ENCODE measurements around the gene ZER1. TPM values are rescaled to one million over a fixed set of nuclear protein-coding genes. Genes with fewer than 3 reads are reported as not detected.

The ZER1 gene
- total RNA-seq, 4 donors from 2014 or later = 16.1 to 52.0 (median 21.2) TPM

DNA sequence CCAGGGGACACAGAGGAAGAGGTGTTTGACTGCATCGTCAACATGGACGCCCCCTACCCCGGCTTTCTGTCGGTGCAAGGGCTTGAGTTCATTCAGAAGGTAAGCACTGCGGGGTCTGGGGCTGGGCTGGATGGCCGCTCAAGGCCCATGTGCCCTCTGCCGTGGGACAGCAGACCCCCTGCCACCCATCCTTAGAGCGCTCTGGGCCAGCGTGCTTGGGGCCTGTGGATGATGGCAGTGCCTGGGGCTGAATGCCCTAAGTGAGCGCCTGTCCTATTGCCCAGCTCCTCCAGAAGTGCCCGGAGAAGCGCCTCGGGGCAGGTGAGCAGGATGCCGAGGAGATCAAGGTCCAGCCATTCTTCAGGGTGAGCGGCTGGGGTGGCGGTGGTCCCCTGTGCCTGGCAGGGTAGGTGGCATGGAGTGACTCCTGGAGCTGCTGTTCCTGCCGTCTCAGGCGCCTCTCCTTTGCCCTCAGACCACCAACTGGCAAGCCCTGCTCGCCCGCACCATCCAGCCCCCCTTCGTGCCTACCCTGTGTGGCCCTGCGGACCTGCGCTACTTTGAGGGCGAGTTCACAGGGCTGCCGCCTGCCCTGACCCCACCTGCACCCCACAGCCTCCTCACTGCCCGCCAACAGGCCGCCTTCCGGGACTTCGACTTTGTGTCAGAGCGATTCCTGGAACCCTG is 51.7 kb downstream of the ZER1 start:
- Histone ChIP-seq H3K4me3 (no peak overlapping the region), H3K4me1 (no peaks in the 10 kb centered on the region), H3K27me3 (no peaks in the 10 kb centered on the region), H3K9me3 (no peaks in the 10 kb centered on the region), H3K27ac (no peak overlapping the region), H3K36me3 (no peaks in the 10 kb centered on the region)
- no peak for TF ChIP-seq POLR2A (IDR thresholded peaks at IDR 0.05)
- TF ChIP-seq, protein P1, sequence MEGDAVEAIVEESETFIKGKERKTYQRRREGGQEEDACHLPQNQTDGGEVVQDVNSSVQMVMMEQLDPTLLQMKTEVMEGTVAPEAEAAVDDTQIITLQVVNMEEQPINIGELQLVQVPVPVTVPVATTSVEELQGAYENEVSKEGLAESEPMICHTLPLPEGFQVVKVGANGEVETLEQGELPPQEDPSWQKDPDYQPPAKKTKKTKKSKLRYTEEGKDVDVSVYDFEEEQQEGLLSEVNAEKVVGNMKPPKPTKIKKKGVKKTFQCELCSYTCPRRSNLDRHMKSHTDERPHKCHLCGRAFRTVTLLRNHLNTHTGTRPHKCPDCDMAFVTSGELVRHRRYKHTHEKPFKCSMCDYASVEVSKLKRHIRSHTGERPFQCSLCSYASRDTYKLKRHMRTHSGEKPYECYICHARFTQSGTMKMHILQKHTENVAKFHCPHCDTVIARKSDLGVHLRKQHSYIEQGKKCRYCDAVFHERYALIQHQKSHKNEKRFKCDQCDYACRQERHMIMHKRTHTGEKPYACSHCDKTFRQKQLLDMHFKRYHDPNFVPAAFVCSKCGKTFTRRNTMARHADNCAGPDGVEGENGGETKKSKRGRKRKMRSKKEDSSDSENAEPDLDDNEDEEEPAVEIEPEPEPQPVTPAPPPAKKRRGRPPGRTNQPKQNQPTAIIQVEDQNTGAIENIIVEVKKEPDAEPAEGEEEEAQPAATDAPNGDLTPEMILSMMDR (IDR thresholded peaks at IDR 0.05) = no peak
- intact Hi-C loops (cut with DNase I; ENCODE audit: low total_unique reads) = no loop called here
- no peak for DNase-seq

DNA sequence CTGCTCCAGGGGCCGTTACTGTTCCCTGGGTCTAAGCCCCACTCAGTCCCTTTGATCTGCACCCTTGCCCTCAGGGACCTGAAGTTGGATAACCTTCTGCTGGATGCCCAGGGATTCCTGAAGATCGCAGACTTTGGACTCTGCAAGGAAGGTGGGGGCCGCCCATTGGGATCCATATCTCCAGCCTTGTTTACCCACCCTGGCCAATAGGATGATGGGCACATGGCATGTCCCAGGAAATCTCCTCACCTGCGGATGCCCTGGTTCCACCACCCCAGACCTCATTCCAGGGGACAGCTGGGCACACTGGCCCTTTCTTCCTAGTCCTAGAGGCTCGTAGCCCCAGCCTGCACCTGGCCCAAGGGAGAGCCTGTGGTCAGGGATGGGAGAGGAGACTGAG is 53.3 kb downstream of the ZER1 start:
- no peaks in the 10 kb centered on the region for H3K4me1 ChIP-seq
- H3K27me3 ChIP-seq = no peaks in the 10 kb centered on the region
- no peak overlapping the region for H3K4me3 ChIP-seq
- no peak overlapping the region for H3K27ac ChIP-seq
- no peaks in the 10 kb centered on the region for H3K36me3 ChIP-seq
- intact Hi-C loops (cut with DNase I; ENCODE audit: low total_unique reads) = no loop called here
- TF ChIP-seq, protein P1 (IDR thresholded peaks at IDR 0.05) = no peak
- no peak for TF ChIP-seq POLR2A (IDR thresholded peaks at IDR 0.05)
- no peak for DNase-seq
- H3K9me3 ChIP-seq = no peaks in the 10 kb centered on the region

DNA sequence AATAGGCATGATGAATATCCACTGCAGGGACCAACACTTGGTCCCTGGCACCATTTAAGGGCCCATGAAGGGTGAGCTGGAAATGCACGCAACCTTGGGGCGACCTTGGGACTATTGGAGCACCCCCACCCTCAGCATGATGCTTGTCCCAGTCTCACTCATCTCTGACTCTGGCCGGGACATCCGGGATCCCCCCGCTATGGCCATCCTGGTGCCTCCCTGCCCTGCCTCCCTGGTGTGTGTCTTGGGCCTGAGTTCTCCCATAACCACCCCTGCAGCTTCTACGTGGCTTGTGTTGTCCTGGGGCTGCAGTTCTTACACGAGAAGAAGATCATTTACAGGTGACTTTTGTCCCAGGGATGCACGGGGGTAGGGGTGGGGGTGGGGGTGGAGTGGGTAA is 53.7 kb downstream of the ZER1 start:
- TF ChIP-seq, protein P1 (IDR thresholded peaks at IDR 0.05) = no peak
- no peak for TF ChIP-seq POLR2A (IDR thresholded peaks at IDR 0.05)
- no peaks in the 10 kb centered on the region for H3K27me3 ChIP-seq
- DNase-seq = no peak
- H3K4me1 ChIP-seq = no peaks in the 10 kb centered on the region
- no peak overlapping the region for H3K27ac ChIP-seq
- no peaks in the 10 kb centered on the region for H3K9me3 ChIP-seq
- intact Hi-C loops (cut with DNase I; ENCODE audit: low total_unique reads) = no loop called here
- H3K4me3 ChIP-seq = no peak overlapping the region
- no peaks in the 10 kb centered on the region for H3K36me3 ChIP-seq

DNA sequence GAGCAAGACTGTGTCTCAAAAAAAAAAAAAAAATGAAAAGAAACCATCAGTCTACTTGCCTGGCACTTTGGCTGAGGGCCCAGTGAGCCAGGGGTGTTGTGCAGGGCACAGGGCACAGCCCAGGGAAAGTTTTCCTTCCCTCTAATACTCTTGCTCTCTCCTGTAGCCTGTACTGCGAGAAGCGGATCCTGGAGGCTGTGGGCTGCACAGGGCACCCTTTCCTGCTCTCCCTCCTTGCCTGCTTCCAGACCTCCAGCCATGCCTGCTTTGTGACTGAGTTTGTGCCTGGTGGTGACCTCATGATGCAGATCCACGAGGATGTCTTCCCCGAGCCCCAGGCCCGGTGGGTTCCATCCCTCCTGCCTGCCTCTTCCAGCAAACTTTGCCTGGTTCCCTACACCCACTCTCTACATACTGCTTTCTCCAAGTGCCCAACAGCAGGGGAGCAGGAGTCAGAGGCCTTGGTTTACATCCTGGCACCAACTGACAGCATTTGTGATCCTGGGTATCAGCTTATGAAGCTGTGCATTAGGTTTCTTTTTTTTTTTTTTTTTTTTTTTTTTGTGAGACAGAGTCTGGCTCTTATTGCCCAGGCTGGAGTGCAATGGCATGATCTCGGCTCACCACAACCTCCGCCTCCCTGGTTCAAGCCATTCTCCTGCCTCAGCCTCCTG is 55.0 kb downstream of the ZER1 start:
- DNase-seq = no peak
- Histone ChIP-seq H3K27me3 (no peaks in the 10 kb centered on the region), H3K4me3 (no peak overlapping the region), H3K9me3 (no peaks in the 10 kb centered on the region), H3K36me3 (no peaks in the 10 kb centered on the region), H3K27ac (no peak overlapping the region), H3K4me1 (no peaks in the 10 kb centered on the region)
- TF ChIP-seq POLR2A (IDR thresholded peaks at IDR 0.05) = no peak
- TF ChIP-seq, protein P1 (IDR thresholded peaks at IDR 0.05) = no peak
- intact Hi-C loops (cut with DNase I; ENCODE audit: low total_unique reads) = no loop called here

DNA sequence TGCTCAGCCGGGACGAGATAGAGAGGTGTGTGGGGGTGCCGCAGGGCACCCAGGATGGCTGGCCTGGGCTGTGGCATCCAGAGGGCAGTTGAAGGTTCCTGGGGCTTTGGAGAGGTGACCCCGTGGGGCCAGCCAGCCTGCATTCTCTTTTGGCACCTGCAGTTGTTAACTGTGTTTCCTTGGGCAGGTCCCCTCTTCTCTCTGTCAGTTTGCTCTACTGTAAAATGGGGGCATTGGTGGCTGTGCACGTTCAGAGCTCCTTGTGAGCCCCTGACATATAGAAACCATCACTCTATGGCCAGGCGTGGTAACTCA is 56.3 kb downstream of the ZER1 start:
- Histone ChIP-seq H3K4me1 (no peaks in the 10 kb centered on the region), H3K9me3 (no peaks in the 10 kb centered on the region), H3K27ac (no peak overlapping the region), H3K27me3 (no peaks in the 10 kb centered on the region), H3K36me3 (no peaks in the 10 kb centered on the region), H3K4me3 (no peak overlapping the region)
- intact Hi-C loops (cut with DNase I; ENCODE audit: low total_unique reads) = no loop called here
- DNase-seq = no peak
- TF ChIP-seq, protein P1 (IDR thresholded peaks at IDR 0.05) = no peak
- no peak for TF ChIP-seq POLR2A (IDR thresholded peaks at IDR 0.05)

Data from uterus (tissue), 4 donors.